Measurements from ENCODE around the gene ZNF548. TPM values are rescaled to one million over a fixed set of nuclear protein-coding genes. Genes with fewer than 3 reads are reported as not detected.

Gene ZNF548
- total RNA-seq, 1 experiment from 2014 or later, result 16.9 TPM

DNA sequence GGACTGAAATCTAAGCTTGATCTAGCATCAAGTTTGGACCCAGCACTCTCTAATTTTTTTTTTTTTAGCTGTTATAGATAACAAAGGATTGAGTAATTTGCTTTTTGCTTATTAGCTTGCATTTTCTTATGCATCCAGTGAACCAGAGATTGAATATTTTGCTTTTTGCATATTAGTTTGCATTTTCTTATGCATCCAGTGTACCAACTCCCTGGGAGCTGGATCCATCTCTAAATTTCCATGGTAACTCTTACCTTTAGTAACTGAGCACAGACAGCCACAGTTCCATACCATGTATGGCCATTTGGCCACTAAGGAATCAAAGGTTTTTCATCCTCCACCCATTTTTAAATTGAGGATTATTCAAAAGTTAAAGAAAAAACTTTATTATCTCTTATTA, 8.7 kb upstream of the ZNF548 start:
- intact Hi-C loops (cut with micrococcal nuclease; ENCODE audit: unreplicated experiment), result no loop called here
- CTCF ChIA-PET, result no interaction called here

DNA sequence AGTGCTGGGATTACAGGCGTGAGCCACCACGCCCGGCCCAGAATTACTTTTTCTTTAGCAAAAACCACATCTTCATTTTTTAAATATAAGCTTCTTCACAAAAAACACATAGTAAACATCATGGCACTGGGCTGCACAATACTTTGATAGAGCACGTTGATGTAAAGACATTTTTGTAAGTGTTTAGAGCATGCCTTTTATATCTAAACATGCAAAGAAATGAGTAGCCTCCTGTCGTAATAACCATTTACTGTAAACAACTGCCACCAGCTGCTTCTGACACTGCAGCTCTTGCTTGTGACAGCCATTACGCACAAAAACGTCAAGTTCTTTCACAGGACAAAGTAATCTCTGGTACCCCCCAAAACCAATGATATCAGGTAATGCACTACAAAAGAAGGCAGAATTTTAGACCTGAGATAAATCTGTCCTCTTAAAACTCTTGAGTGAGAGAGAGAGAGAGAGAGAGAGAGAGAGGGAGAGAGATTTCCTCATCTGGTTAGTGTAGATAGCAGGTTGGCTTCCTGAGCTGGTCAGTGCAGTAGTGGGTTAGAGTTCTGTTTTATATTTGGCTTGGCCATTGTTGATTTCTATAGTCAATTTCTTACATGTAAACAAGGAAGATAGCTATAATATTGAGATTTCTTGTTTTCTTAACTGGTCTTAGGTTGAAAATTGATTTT, 6.7 kb upstream of the ZNF548 start:
- intact Hi-C loops (cut with micrococcal nuclease; ENCODE audit: unreplicated experiment), result no loop called here
- peaks cover 7% of the 10 kb centered on the region for H3K9me3 ChIP-seq (ENCODE audit: low read depth, low read length, poor library complexity, severe bottlenecking)
- H3K4me1 ChIP-seq (ENCODE audit: insufficient read depth, low read length, poor library complexity, severe bottlenecking), result no peaks in the 10 kb centered on the region
- ChIA-PET CTCF (no interaction called here), POLR2A (ENCODE audit: low non-redundant PET) (no interaction called here)
- H3K4me3 ChIP-seq (ENCODE audit: low read depth, low read length, poor library complexity, severe bottlenecking), result no peak overlapping the region
- BruUV-seq (replicated peaks), result no TSS peak
- TF ChIP-seq EZH2 (IDR thresholded peaks at IDR 0.05; ENCODE audit: borderline replicate concordance, low read depth, low read length, poor library complexity, severe bottlenecking), result no peak
- TF ChIP-seq, protein P1, sequence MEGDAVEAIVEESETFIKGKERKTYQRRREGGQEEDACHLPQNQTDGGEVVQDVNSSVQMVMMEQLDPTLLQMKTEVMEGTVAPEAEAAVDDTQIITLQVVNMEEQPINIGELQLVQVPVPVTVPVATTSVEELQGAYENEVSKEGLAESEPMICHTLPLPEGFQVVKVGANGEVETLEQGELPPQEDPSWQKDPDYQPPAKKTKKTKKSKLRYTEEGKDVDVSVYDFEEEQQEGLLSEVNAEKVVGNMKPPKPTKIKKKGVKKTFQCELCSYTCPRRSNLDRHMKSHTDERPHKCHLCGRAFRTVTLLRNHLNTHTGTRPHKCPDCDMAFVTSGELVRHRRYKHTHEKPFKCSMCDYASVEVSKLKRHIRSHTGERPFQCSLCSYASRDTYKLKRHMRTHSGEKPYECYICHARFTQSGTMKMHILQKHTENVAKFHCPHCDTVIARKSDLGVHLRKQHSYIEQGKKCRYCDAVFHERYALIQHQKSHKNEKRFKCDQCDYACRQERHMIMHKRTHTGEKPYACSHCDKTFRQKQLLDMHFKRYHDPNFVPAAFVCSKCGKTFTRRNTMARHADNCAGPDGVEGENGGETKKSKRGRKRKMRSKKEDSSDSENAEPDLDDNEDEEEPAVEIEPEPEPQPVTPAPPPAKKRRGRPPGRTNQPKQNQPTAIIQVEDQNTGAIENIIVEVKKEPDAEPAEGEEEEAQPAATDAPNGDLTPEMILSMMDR (conservative IDR thresholded peaks at IDR 0.05; ENCODE audit: low read depth, low read length), result no peak
- no peak overlapping the region for H3K27ac ChIP-seq (ENCODE audit: low read depth, low read length, poor library complexity, severe bottlenecking)
- no peak for DNase-seq (ENCODE audit: low spot score)
- H3K27me3 ChIP-seq (replicated peaks; ENCODE audit: insufficient read depth, low read depth, low read length, poor library complexity), result no peaks in the 10 kb centered on the region
- H3K36me3 ChIP-seq (ENCODE audit: insufficient read depth, low read length, poor library complexity, severe bottlenecking), result peaks cover 6% of the 10 kb centered on the region

More for the DNA sequence above, 8.7 kb upstream of the ZNF548 start:
- H3K9me3 ChIP-seq (ENCODE audit: low read depth, low read length, poor library complexity, severe bottlenecking), result peaks cover 20% of the 10 kb centered on the region
- no peaks in the 10 kb centered on the region for H3K4me1 ChIP-seq (ENCODE audit: insufficient read depth, low read length, poor library complexity, severe bottlenecking)
- no peak for DNase-seq (ENCODE audit: low spot score)
- peaks cover 16% of the 10 kb centered on the region for H3K36me3 ChIP-seq (ENCODE audit: insufficient read depth, low read length, poor library complexity, severe bottlenecking)
- TF ChIP-seq, protein P1 (conservative IDR thresholded peaks at IDR 0.05; ENCODE audit: low read depth, low read length), result no peak
- no peak for TF ChIP-seq EZH2 (IDR thresholded peaks at IDR 0.05; ENCODE audit: borderline replicate concordance, low read depth, low read length, poor library complexity, severe bottlenecking)
- H3K27me3 ChIP-seq (replicated peaks; ENCODE audit: insufficient read depth, low read depth, low read length, poor library complexity), result no peaks in the 10 kb centered on the region
- no peak overlapping the region for H3K27ac ChIP-seq (ENCODE audit: low read depth, low read length, poor library complexity, severe bottlenecking)
- POLR2A ChIA-PET (ENCODE audit: low non-redundant PET), result interaction anchor here (0.6 kb wide), 1 partner anchor 30 kb away, joined by 3 read pairs; the partner anchor contains the start of gene ZNF304
- BruUV-seq (replicated peaks), result no TSS peak
- no peak overlapping the region for H3K4me3 ChIP-seq (ENCODE audit: low read depth, low read length, poor library complexity, severe bottlenecking)

DNA sequence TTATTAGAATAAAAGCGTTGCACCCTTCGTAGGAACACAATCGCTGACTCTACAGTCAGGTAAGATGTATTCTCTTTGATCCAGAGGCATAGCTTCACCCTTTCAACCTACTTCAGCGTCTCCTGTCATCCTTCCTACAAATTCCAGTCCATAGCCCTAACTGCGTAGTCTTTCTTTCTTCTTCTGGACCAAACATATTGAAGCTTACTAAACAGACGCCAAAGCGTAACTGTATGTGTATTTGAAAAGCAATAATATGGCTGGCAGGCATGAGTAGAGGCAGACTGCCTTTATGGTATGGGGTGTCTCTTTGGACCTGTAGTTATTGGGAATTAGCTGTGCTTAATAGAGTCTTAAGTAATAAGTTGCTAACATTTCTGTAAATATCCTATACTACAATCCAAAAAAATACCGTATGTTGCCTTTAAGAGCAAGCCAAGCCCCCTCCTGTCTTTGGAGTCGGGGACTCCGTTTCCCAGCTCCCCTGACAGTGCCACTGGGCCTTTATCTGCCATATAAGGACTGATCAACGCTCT, 392 bp upstream of the ZNF548 start:
- Histone ChIP-seq H3K36me3 (ENCODE audit: insufficient read depth, low read length, poor library complexity, severe bottlenecking) (peaks cover 5% of the 10 kb centered on the region), H3K27me3 (replicated peaks; ENCODE audit: insufficient read depth, low read depth, low read length, poor library complexity) (no peaks in the 10 kb centered on the region), H3K4me3 (ENCODE audit: low read depth, low read length, poor library complexity, severe bottlenecking) (peak overlapping the region; percentile 74), H3K9me3 (ENCODE audit: low read depth, low read length, poor library complexity, severe bottlenecking) (no peaks in the 10 kb centered on the region), H3K4me1 (ENCODE audit: insufficient read depth, low read length, poor library complexity, severe bottlenecking) (no peaks in the 10 kb centered on the region), H3K27ac (ENCODE audit: low read depth, low read length, poor library complexity, severe bottlenecking) (peak overlapping the region; percentile 91)
- no peak for DNase-seq (ENCODE audit: low spot score)
- no TSS peak for BruUV-seq (replicated peaks)
- TF ChIP-seq, protein P1 (conservative IDR thresholded peaks at IDR 0.05; ENCODE audit: low read depth, low read length), result no peak
- ChIA-PET CTCF (interaction anchor here (0.6 to 1.4 kb wide), 3 partner anchors 22 to 288 kb away, joined by 3 to 4 read pairs (median 3); partner anchors contain the start of genes TRAPPC2B and ZNF547), POLR2A (ENCODE audit: low non-redundant PET) (no interaction called here)
- intact Hi-C loops (cut with micrococcal nuclease; ENCODE audit: unreplicated experiment), result loop anchor here (2.0 kb wide), 1 partner anchor 26 kb away; the partner anchor contains the start of genes TRAPPC2B and ZNF547
